Choroid plexus epithelial cell (primary cell): ENCODE data around the gene PICK1.

ENCODE experiments used
- DNase-seq: peaks from one replicate; pipeline ENCODE4 v3.0.0-alpha.2; 2010; ENCODE audit warnings: low read depth
- H3K4me3 ChIP-seq: 2 replicates; pipeline ENCODE4 v1.5.1; 2011; ENCODE audit warnings: low read depth, mild to moderate bottlenecking, control low read depth, low read length, moderate library complexity
- TF ChIP-seq, protein P1 (sequence below): conservative IDR thresholded peaks from 2 replicates; pipeline ENCODE4 v1.5.1; 2011; ENCODE audit warnings: low read depth, mild to moderate bottlenecking, control low read depth, inconsistent platforms, low read length, moderate library complexity

PICK1 gene

DNA sequence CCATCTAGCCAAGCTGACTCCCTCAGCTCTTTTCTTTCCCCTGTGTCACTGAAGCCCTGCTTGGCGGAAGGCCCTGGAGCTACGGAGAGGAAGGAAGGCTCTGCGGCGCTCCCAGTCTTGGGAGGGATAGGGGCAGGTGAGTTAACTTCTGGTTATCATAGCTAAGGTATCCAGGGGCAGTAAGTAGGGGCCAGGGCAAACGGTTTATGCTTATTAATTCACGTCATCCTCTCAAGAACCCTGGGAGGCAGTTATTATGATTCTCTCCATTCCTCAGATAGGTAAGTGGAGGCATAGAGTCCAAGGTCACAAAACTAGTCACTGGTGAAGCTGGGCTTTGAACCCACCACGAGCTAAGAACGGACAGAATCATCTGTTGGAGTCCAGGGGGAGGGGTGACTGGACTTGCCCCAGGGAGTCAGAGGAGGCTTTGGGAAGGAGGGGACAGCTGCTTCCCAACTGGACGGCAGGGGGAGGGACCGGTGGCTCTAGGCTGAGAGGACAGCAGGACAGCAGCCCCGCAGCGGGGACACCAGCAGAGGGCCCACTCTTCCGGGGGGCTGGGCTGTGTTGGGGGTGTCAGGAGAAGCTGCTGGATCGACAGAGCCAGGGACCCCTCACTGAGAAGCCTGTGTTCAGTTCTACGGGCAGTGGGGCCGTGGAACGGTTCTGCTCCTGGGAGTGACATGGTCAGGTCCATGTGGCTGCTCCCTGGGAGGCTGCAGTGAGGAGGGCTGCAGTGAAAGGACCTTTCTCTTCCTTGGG lies 49.8 kb downstream of the PICK1 start:
- DNase-seq = no peak
- TF ChIP-seq, protein P1, sequence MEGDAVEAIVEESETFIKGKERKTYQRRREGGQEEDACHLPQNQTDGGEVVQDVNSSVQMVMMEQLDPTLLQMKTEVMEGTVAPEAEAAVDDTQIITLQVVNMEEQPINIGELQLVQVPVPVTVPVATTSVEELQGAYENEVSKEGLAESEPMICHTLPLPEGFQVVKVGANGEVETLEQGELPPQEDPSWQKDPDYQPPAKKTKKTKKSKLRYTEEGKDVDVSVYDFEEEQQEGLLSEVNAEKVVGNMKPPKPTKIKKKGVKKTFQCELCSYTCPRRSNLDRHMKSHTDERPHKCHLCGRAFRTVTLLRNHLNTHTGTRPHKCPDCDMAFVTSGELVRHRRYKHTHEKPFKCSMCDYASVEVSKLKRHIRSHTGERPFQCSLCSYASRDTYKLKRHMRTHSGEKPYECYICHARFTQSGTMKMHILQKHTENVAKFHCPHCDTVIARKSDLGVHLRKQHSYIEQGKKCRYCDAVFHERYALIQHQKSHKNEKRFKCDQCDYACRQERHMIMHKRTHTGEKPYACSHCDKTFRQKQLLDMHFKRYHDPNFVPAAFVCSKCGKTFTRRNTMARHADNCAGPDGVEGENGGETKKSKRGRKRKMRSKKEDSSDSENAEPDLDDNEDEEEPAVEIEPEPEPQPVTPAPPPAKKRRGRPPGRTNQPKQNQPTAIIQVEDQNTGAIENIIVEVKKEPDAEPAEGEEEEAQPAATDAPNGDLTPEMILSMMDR = no peak
- H3K4me3 ChIP-seq = no peak overlapping the region

DNA sequence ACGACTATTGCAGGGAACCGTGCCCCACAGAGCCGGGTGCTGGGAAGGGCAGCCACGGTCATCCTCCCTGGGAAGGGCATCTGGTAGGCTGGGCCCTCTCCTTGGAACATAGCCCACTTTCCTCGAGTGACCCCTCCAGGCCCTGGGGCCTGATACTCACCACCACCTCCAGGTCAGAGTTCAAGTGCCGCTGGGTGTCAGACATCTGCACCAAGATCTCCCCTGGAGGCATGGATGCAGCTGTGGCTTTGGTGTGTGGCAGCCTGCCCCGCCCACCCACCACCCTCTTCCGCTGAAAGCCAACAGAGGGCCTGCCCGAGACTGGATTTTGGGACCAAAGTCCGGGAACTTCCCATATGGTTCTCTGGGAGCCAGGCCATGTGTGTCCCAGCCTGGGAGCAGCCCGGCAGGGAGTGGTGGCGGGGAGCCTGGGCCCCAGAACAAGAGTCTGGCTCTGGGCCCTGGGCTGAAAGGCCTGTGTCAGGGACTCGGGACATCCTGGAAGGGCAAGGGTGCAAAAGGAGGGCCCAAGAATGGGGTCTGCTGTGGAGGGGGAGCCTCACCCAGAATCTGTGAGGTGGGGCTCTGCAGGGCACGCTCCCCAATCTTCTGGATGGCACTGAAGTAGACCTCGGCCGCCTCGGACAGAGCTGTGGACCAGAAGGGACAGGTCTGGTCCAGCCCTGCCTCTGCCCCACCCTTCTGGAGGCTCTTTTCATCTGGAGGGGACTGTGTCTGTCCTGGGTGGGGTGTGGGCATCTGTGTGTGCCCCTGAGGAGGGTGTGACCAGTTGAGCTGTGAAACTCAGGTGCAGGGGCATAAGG lies 50.7 kb downstream of the PICK1 start:
- DNase-seq = no peak
- H3K4me3 ChIP-seq = no peak overlapping the region
- TF ChIP-seq, protein P1 = no peak

DNA sequence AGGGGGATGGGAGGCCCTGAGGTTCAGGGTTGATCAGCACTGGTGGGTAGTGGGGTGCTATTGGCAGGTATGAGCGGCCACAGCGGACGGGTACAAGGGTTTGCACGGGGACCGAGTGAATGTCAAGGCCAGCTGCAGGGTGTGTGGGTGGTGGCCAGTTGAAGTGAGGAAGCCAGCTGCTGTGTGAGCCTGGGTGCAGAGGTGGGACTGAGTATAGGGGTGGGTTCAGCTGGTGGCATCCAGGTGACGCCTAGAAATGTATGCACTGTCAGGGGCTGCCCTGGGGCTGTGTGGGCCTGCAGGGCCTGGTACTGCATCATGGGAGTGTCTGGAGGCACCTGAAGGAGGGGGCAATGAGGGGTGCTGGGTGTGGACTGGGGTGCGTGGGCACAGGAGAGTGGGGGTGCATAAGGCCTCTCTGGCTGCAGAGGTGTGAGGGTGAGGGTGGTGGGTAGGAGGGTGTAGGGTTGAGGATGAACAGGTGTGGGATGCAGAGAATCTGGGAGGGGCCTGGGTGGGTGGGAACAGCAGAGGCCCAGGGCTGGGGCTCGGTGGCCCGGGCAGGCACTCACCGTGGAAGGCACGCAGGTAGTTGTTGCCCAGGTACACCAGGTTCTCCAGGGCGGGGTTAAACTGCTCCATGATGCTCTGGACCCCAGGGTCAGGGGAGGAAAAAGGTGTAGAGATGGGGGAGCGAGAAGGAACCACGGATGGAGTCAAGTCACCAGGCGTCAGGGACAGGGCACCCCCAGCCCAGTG lies 51.5 kb downstream of the PICK1 start:
- no peak overlapping the region for H3K4me3 ChIP-seq
- DNase-seq = no peak
- TF ChIP-seq, protein P1 = no peak

DNA sequence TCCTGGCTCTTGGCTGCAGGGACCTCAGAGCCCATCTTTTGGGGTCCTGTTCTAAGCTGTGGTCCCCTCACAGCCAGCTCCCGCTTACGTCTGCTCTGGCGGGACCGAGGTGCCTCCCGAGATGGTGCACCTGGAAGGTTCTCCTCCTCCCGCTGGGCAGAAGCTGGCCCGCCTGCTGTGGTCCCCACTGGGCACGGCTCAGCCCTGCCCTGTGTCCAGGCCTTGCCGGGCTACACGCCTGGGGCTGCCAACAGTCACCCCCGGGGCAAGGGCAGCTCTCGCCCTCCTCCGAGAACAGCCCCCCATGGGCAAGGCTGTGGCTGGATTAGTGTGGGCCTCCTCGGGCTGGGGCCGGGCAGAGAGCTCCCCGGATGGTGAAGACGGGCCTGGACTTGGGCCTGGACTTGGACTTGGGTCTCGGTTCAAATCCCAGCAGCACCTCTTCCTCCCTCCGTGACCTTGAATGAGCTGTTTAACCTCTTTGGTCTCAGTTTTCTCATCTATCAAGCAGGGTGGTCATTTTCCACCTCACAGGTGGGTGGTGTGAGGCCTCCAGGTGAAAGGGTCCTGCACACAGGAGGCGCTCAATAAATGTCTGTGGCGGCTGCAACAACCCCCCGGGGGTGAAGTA lies 52.3 kb downstream of the PICK1 start:
- no peak for DNase-seq
- TF ChIP-seq, protein P1 = no peak
- H3K4me3 ChIP-seq = no peak overlapping the region

DNA sequence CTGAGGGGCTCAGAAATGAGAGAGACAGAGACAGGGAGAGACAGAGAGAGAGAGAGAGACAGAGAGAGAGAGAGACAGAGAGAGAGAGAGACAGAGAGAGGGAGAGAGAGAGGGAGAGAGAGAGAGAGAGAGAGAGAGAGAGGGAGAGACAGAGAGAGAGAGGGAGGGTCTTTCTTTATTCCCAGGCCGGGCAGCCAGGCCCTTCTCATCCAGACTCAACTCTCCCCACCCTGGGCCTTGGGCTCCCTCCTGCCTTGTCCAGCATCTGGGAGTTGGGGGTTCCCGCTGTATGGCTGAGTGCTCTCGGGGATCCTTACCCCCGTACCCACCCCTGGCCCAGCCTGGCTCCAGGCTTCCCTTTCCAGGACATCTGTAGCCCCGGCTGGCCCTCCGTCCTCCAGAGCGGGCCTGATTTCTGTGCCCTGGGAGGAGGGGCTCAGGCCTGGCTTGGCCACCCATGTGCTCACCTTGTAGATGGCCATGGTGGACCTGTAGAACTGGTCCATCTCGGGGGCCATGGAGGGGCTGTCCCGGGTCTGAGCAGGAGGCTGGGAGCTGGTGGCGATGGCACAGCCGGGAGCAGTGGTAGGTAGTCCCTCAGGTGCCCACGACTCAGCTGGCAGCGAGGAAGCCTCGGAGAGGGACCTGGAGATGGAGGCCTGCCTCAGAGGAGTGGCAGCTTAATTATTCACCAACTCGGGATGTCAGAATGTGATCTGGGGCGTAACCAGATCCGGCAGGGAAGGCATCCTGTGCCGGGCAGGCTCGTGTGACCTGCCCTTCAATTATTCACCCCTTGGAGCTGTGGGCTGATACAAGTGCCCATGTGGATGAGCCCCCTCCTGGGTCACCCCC lies 53.0 kb downstream of the PICK1 start, which contains the start of gene BAIAP2L2:
TSS of gene BAIAP2L2 (minus strand) at position 677 of the 855 bp plus-strand sequence. CDS start at position 518, 159 bp downstream.
- TF ChIP-seq, protein P1 = no peak
- H3K4me3 ChIP-seq = no peak within 1 kb of the TSS
- no peak for DNase-seq
